AG08396 (cell line): ENCODE data around the gene ENDOG.
"Not testable (repeated sequence)": the region's sequence is repeated elsewhere in the genome, so short reads cannot be mapped to it uniquely, and the experiment has no call there.

Experiments
- DNase-seq: peaks from one replicate; pipeline ENCODE4 v3.0.0; 2012; ENCODE audit warnings: low spot score, mixed read lengths

The ENDOG gene

GRCh38 chr9:128862401-128862851 is 44.1 kb downstream of the ENDOG start:
- no peak for DNase-seq

GRCh38 chr9:128863647-128864046 is 45.3 kb downstream of the ENDOG start:
- peak; percentile 80 for DNase-seq

GRCh38 chr9:128870128-128870940 is 52.0 kb downstream of the ENDOG start:
- DNase-seq: no peak

- not testable (repeated sequence) for DNase-seq
Observed at GRCh38 chr9:128870941-128871265, 52.6 kb downstream of the ENDOG start.
